SJSA1 (cell line): ENCODE results near the gene KCNIP1. TPM values are rescaled to one million over a fixed set of nuclear protein-coding genes. Genes with fewer than 3 reads are reported as not detected.

ENCODE experiments used
- DNase-seq, 2 experiments: peaks; one replicate each; pipeline ENCODE4 v3.0.0-alpha.2; 2015 to 2020; ENCODE audit warnings: low spot score in 2 of 2, low read depth in 1 of 2
- H3K27ac ChIP-seq: fragments of 250-450 bp; sonication (Bioruptor Pico); 2 replicates; pipeline ENCODE4 v1.5.1; 2020; ENCODE audit warnings: mild to moderate bottlenecking, moderate library complexity
- H3K27me3 ChIP-seq: fragments of 250-450 bp; sonication (Bioruptor Pico); replicated peaks from 2 replicates; pipeline ENCODE4 v1.5.1; 2020; ENCODE audit warnings: mild to moderate bottlenecking, moderate library complexity
- H3K36me3 ChIP-seq: fragments of 250-450 bp; sonication (Bioruptor Pico); 2 replicates; pipeline ENCODE4 v1.5.1; 2020; ENCODE audit warnings: mild to moderate bottlenecking
- H3K4me1 ChIP-seq: fragments of 250-450 bp; sonication (Bioruptor Pico); replicated peaks from 2 replicates; pipeline ENCODE4 v1.6.1; 2021; ENCODE audit warnings: mild to moderate bottlenecking
- H3K4me3 ChIP-seq: fragments of 250-450 bp; sonication (Bioruptor Pico); 2 replicates; pipeline ENCODE4 v1.5.1; 2020; ENCODE audit warnings: mild to moderate bottlenecking
- H3K9me3 ChIP-seq: fragments of 250-450 bp; sonication (Bioruptor Pico); replicated peaks from 2 replicates; pipeline ENCODE4 v1.5.1; 2020; ENCODE audit warnings: mild to moderate bottlenecking
- total RNA-seq: library from RNA; depleted of rRNA; stranded (reverse); fragments of >200 nt; shearing (Covaris generic); gene quantifications from 2 replicates; pipeline ENCODE4 v1.2.3, GENCODE V29; 2014; rRNA removed

The KCNIP1 gene
- 2.2 and 3.1 TPM in 2 replicates for total RNA-seq

- Histone ChIP-seq H3K9me3 (peaks cover 2% of the 10 kb centered on the region), H3K36me3 (no peaks in the 10 kb centered on the region), H3K4me3 (peak within 1 kb of the TSS; percentile 44), H3K27ac (no peak within 1 kb of the TSS), H3K27me3 (no peaks in the 10 kb centered on the region), H3K4me1 (peaks cover 32% of the 10 kb centered on the region)
- DNase-seq, result peak in 1 of 2 experiments; percentile 36
Observed at GRCh38 chr5:170503990-170504596, at the start of gene KCNIP1. KCNIP1 (plus strand) TSS chr5:170504020.

- H3K4me1 ChIP-seq, result peaks cover 13% of the 10 kb centered on the region
- no peak for DNase-seq
- no peaks in the 10 kb centered on the region for H3K36me3 ChIP-seq
- no peak overlapping the region for H3K4me3 ChIP-seq
- no peaks in the 10 kb centered on the region for H3K27me3 ChIP-seq
- no peak overlapping the region for H3K27ac ChIP-seq
- H3K9me3 ChIP-seq, result no peaks in the 10 kb centered on the region; the same call in 1 of the 2 replicates
Observed at GRCh38 chr5:170463426-170463825, 40.4 kb upstream of the KCNIP1 start.

DNA sequence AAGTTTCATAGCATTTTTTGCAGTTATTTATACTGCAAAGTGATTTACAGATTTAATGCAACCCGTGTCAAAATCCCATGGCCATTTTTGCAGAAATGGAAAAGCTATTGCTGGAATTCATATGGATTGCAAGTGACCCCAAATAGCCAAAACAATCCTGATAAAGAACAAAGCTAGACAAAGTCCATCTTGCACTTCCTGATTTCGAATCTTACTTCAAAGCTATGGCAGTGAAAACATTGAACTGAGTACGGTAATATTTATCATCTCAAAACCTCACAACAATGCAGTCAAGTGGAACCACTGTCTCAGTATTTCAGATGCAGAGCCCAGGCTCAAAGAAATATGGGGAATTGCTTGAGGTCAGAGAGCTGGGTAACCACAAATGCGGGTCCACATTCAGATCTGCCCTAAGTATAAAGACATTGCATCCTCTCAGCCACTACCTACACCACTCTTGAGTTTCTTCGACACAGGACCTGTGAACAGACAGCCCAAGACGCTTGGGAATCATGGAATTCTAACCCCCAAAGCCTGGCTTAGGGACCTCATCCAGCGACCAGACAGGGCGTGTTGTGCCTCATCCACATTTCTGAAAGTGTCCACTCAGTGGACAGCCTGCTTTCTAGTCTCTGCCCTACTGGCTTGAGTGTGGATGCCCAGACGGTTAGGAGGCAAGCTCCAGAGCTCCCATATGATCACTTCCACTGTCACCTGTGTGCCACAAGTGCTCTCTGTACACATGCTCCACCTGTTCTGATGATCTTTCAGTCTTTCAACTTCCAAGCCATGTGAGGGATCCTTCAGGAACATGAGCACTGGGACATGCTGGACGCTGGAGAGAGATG lies 39.3 kb upstream of the KCNIP1 start:
- Histone ChIP-seq H3K36me3 (no peaks in the 10 kb centered on the region), H3K4me1 (peaks cover 13% of the 10 kb centered on the region), H3K4me3 (no peak overlapping the region), H3K27me3 (no peaks in the 10 kb centered on the region), H3K27ac (no peak overlapping the region), H3K9me3 (no peaks in the 10 kb centered on the region; the same call in 1 of the 2 replicates)
- DNase-seq, result peak in 1 of 2 experiments; percentile 30

GRCh38 chr5:170466553-170466952 lies 37.3 kb upstream of the KCNIP1 start:
- H3K27ac ChIP-seq, result no peak overlapping the region
- no peaks in the 10 kb centered on the region for H3K27me3 ChIP-seq
- H3K9me3 ChIP-seq, result no peaks in the 10 kb centered on the region; the same call in 1 of the 2 replicates
- peak in 1 of 2 experiments; percentile 18 for DNase-seq
- H3K4me3 ChIP-seq, result no peak overlapping the region
- peaks cover 13% of the 10 kb centered on the region for H3K4me1 ChIP-seq
- no peaks in the 10 kb centered on the region for H3K36me3 ChIP-seq

DNA sequence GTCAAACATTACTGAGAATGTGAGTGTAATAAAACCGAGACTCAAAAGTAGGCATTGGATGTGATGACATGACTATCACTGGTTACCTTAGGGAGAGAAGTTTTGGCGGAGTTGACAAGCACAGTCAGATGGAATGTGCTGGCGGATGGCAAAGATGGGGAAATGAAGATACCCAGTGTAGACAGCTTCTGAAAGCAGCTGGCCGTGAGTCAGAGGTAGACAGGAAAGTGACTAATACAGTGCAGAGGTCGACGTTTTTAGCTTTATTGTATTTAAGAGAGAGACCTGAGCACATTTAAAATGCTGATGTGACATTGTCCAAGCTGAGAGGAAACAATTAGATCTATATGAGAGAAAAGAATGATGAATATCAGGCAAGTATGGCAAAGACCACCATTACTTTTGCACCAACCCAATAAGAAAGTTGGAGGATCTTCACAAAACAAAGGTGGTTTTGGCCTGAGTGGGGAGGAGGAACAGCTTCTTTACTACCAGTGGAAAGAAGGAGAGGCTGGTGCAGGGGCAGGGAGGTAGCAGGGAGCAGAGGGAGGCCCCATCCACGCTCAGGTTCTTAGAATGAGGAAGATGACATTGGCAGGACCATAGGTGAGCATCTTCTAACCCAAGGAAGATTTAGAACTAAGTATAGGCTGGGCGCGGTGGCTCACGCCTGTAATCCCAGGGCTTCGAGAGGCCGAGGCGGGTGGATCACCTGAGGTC lies 36.7 kb upstream of the KCNIP1 start:
- peak; percentile 76 to 85 for DNase-seq
- Histone ChIP-seq H3K27me3 (no peaks in the 10 kb centered on the region), H3K4me3 (no peak overlapping the region), H3K36me3 (no peaks in the 10 kb centered on the region), H3K27ac (no peak overlapping the region), H3K9me3 (no peaks in the 10 kb centered on the region; the same call in 1 of the 2 replicates), H3K4me1 (peaks cover 13% of the 10 kb centered on the region)

- Histone ChIP-seq H3K27me3 (no peaks in the 10 kb centered on the region), H3K27ac (no peak overlapping the region), H3K4me1 (peaks cover 13% of the 10 kb centered on the region), H3K9me3 (no peaks in the 10 kb centered on the region; the same call in 1 of the 2 replicates), H3K36me3 (no peaks in the 10 kb centered on the region), H3K4me3 (no peak overlapping the region)
- peak in 1 of 2 experiments; percentile 28 for DNase-seq
Observed at GRCh38 chr5:170468633-170469285, 35.1 kb upstream of the KCNIP1 start.

GRCh38 chr5:170469414-170469813 lies 34.4 kb upstream of the KCNIP1 start:
- H3K27ac ChIP-seq, result no peak overlapping the region
- no peaks in the 10 kb centered on the region; the same call in 1 of the 2 replicates for H3K9me3 ChIP-seq
- peaks cover 13% of the 10 kb centered on the region for H3K4me1 ChIP-seq
- peak in 1 of 2 experiments; percentile 28 for DNase-seq
- no peaks in the 10 kb centered on the region for H3K27me3 ChIP-seq
- no peaks in the 10 kb centered on the region for H3K36me3 ChIP-seq
- H3K4me3 ChIP-seq, result no peak overlapping the region

DNA sequence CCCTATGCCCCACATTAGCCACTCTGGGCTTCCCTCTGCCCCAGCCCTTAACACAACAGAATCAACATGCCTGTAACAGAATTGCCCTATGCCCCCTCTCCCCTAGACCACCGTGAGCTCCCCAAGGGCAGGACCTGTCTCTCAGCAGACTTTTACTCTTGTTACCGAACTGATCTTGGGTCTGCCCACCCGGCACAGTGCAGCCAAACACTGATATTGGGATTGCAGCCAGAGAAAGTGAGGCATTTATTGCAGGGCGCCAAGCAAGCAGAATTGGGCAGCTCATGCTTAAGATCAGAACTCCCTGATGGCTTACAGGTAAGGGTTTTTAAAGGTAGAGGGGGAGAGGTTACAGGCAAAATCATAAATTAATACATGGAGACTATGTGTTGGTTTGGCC lies 33.5 kb upstream of the KCNIP1 start:
- H3K27me3 ChIP-seq, result no peaks in the 10 kb centered on the region
- H3K36me3 ChIP-seq, result no peaks in the 10 kb centered on the region
- DNase-seq, result peak in 1 of 2 experiments; percentile 25
- no peaks in the 10 kb centered on the region; the same call in 1 of the 2 replicates for H3K9me3 ChIP-seq
- no peak overlapping the region for H3K27ac ChIP-seq
- H3K4me1 ChIP-seq, result peaks cover 13% of the 10 kb centered on the region
- H3K4me3 ChIP-seq, result no peak overlapping the region

DNA sequence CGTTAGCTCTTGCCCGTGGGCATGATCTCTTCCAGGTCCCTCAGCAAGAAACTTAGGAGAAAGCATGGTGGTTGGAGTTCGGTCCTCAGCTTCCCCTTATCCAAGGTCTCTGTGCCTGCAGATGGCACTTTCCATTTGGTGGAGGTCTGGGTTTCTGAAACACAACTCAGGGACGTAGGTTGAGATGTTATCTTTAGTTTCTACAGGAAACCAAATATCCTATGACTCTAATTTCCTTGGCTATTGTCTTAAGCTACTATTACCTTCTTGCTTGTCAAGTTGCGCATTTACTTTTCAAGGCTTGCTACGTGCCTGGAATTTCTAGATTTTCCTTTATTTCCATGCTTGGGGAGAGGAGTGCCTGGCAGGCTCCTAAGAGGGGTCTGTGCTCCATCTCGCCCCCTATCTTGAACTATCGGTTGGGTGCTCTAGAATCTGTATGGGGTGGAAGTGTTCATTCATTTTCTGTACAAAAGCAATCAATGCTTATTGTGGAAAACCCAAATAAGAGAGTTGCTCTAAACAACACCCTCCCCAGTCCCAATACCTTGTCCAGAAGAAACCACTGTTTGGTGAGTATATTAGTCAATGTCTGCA lies 32.9 kb upstream of the KCNIP1 start:
- no peaks in the 10 kb centered on the region for H3K9me3 ChIP-seq
- H3K27me3 ChIP-seq, result no peaks in the 10 kb centered on the region
- DNase-seq, result peak in 1 of 2 experiments; percentile 10
- H3K27ac ChIP-seq, result no peak overlapping the region
- H3K4me1 ChIP-seq, result peaks cover 13% of the 10 kb centered on the region
- no peaks in the 10 kb centered on the region for H3K36me3 ChIP-seq
- H3K4me3 ChIP-seq, result no peak overlapping the region

DNA sequence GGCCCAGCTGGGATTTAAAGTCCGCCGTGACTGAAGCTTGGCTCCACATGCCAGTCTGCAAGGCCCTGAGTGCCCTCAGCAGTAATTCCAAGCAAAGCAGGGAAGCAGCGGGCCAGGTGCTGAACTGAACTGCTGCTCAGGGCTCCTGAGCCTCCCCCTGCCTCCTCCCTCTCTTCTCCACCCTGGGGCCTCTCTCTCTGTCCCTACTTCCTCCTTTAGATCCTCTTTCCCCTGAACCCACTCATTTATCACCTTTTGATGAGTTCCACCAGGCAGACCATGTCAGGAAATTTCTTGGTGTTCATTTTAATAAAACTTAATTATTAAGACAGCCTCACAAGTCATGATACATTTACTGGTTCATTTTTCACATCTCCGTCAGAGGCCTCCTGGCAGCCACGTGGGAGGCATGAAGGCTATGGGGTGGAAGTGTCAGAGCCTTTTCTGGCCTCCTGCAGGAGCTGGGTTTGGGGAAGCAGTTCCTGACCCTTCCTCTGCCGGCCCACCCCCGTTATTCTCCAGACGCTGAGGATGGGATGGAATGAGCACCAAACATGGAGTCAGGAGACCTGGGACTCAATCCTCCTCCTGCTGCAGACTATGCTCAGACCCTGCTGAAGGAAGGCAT lies 32.2 kb upstream of the KCNIP1 start:
- Histone ChIP-seq H3K27me3 (no peaks in the 10 kb centered on the region), H3K36me3 (no peaks in the 10 kb centered on the region), H3K9me3 (no peaks in the 10 kb centered on the region), H3K27ac (no peak overlapping the region), H3K4me3 (no peak overlapping the region), H3K4me1 (peaks cover 9% of the 10 kb centered on the region)
- peak in 1 of 2 experiments; percentile 35 for DNase-seq

- no peaks in the 10 kb centered on the region for H3K4me1 ChIP-seq
- no peaks in the 10 kb centered on the region for H3K27me3 ChIP-seq
- no peak overlapping the region for H3K27ac ChIP-seq
- peak in 1 of 2 experiments; percentile 26 for DNase-seq
- H3K9me3 ChIP-seq, result no peaks in the 10 kb centered on the region
- H3K4me3 ChIP-seq, result no peak overlapping the region
- no peaks in the 10 kb centered on the region for H3K36me3 ChIP-seq
Observed at GRCh38 chr5:170473642-170474041, 30.2 kb upstream of the KCNIP1 start.

- no peak overlapping the region for H3K27ac ChIP-seq
- peaks cover 5% of the 10 kb centered on the region for H3K4me1 ChIP-seq
- no peaks in the 10 kb centered on the region for H3K9me3 ChIP-seq
- H3K27me3 ChIP-seq, result no peaks in the 10 kb centered on the region
- peak in 1 of 2 experiments; percentile 25 for DNase-seq
- H3K4me3 ChIP-seq, result no peak overlapping the region
- H3K36me3 ChIP-seq, result no peaks in the 10 kb centered on the region
Observed at GRCh38 chr5:170474489-170475274, 29.1 kb upstream of the KCNIP1 start.
